HepG2 (cell line): ENCODE data around the gene USP30. TPM values are rescaled to one million over a fixed set of nuclear protein-coding genes. Genes with fewer than 3 reads are reported as not detected.

Experiments used
- AHDC1 ChIP-seq: sonication (generic); formaldehyde crosslinking; IDR thresholded peaks from 2 replicates; pipeline ENCODE4 v1.5.1; 2020; ENCODE audit warnings: mild to moderate bottlenecking, missing genetic modification reagents, borderline replicate concordance
- CBX2 ChIP-seq, 2 experiments: fragments of 200-600 bp in 1 of 2; sonication (generic); formaldehyde crosslinking in 1 of 2; IDR thresholded peaks; 2 replicates each; pipeline versions ENCODE4 v1.7.0 to v1.8.1; 2018 to 2022; ENCODE audit warnings: low read depth in 2 of 2, low read length in 1 of 2, mild to moderate bottlenecking in 1 of 2, missing genetic modification reagents in 1 of 2
- CSRNP1 ChIP-seq: sonication (generic); formaldehyde crosslinking; IDR thresholded peaks from 2 replicates; pipeline ENCODE4 v1.8.1; 2023; ENCODE audit warnings: mild to moderate bottlenecking, missing genetic modification reagents
- HMGXB3 ChIP-seq: sonication (generic); formaldehyde crosslinking; IDR thresholded peaks from 2 replicates; pipeline ENCODE4 v1.4.0; 2020; ENCODE audit warnings: missing genetic modification reagents, borderline replicate concordance
- LCORL ChIP-seq, 2 experiments: fragments of 450-650 bp in 1 of 2; sonication (generic) in 1 of 2; formaldehyde crosslinking in 1 of 2; IDR thresholded peaks; 2 replicates each; pipeline versions ENCODE4 v1.5.0 to v1.6.1; 2017 to 2020; ENCODE audit warnings: antibody characterized with exemption in 1 of 2, missing genetic modification reagents in 1 of 2
- MLXIP ChIP-seq: sonication (generic); formaldehyde crosslinking; IDR thresholded peaks from 2 replicates; pipeline ENCODE4 v1.9.0; 2021; ENCODE audit warnings: missing genetic modification reagents, borderline replicate concordance
- PCBP1 ChIP-seq: fragments of 200-400 bp; formaldehyde crosslinking; IDR thresholded peaks from 2 replicates; pipeline ENCODE4 v1.6.1; 2017; ENCODE audit warnings: mild to moderate bottlenecking, low read depth, low read length, borderline replicate concordance
- ZFP91 ChIP-seq: sonication (generic); formaldehyde crosslinking; IDR thresholded peaks from 2 replicates; pipeline ENCODE4 v1.9.0; 2022; ENCODE audit warnings: missing genetic modification reagents, mild to moderate bottlenecking, borderline replicate concordance
- ZMYM4 ChIP-seq: sonication (generic); formaldehyde crosslinking; IDR thresholded peaks from 2 replicates; pipeline ENCODE4 v1.8.1; 2023; ENCODE audit warnings: mild to moderate bottlenecking, missing genetic modification reagents
- ZNF350 ChIP-seq: sonication (generic); formaldehyde crosslinking; IDR thresholded peaks from 2 replicates; pipeline ENCODE4 v1.4.0; 2020; ENCODE audit warnings: mild to moderate bottlenecking, low read depth, missing genetic modification reagents, borderline replicate concordance
- polyA plus RNA-seq, 8 experiments: library from polyadenylated mRNA; depleted of rRNA in 3 of 8; stranded (reverse) in 7 of 8; unstranded in 1 of 8; fragments of >200 nt; fragmentation: Illumina TruSeq in 4 of 8; extraction: Trizol in 4 of 8; gene quantifications; 2 replicates each; pipeline versions ENCODE4 v1.2.1 to v1.2.3, GENCODE V29; 2011 to 2016; ENCODE audit warnings: low read depth in 4 of 8, missing spikeins in 1 of 8, mixed read lengths in 1 of 8; ENCODE audit not compliant: insufficient read depth in 1 of 8
- total RNA-seq, 5 experiments: library from RNA; depleted of rRNA; stranded (reverse); fragments of >200 nt; fragmentation: Illumina TruSeq; extraction: Trizol; gene quantifications; 2 replicates each; pipeline ENCODE4 v1.2.3, GENCODE V29; 2016; ENCODE audit warnings: low read depth in 1 of 5

The USP30 gene
- total and polyA plus RNA-seq, 2 of the 13 experiments (the other 11 are each of a cell fraction or from before 2014, with no cell fraction given), result 11.2 to 20.8 TPM

GRCh38 chr12:109098183-109098604 is 45.8 kb downstream of the USP30 start (continued):
- TF ChIP-seq HMGXB3 (CRISPR knock-in tag) (no peak), ZNF350 (CRISPR knock-in tag) (0 out of 2 replicates have a peak, but pooled peaks have one; percentile 6), AHDC1 (CRISPR knock-in tag) (no peak), PCBP1 (peak; percentile 10; the same call in 1 of the 2 replicates), MLXIP (CRISPR knock-in tag) (no peak), LCORL (IDR thresholded peaks at IDR 0.05) (no peak), LCORL (CRISPR knock-in tag; IDR thresholded peaks at IDR 0.05) (no peak), ZMYM4 (peak; percentile 8; the same call in 1 of the 2 replicates), CBX2 (IDR thresholded peaks at IDR 0.05; ENCODE audit: low read depth, low read length) (no peak), CBX2 (CRISPR knock-in tag; IDR thresholded peaks at IDR 0.05; ENCODE audit: low read depth) (no peak), ZFP91 (0 out of 2 replicates have a peak, but pooled peaks have one; percentile 3), CSRNP1 (no peak)
